ENCODE measurements around the gene MS4A1.
"Not testable (repeated sequence)": the region's sequence is repeated elsewhere in the genome, so short reads cannot be mapped to it uniquely, and the experiment has no call there.

DNA sequence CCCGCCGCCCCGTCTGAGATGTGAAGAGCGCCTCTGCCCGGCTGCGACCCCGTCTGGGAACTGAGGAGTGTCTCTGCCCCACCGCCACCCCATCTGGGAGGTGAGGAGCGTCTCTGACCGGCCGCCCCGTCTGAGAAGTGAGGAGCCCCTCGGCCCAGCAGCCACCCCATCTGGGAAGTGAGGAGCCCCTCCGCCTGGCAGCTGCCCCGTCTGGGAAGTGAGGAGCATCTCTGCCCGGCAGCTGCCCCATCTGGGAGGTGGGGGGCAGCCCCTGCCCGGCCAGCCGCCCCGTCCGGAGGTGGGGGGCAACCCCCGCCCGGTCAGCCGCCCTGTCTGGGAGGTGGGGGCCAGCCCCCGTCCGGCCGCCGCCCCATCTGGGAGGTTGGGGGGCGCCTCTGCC is 54.6 kb downstream of the MS4A1 start:
- TF ChIP-seq CTCF (IDR thresholded peaks at IDR 0.05; ENCODE audit: low read depth, low read length); MYC (IDR thresholded peaks at IDR 0.05; ENCODE audit: low read depth, low read length); POLR2A (IDR thresholded peaks at IDR 0.05; ENCODE audit: extremely low read depth, insufficient read length): not testable (repeated sequence)

Data from NB4 (cell line).